Parathyroid adenoma (tissue), 2 donors: ENCODE measurements around the gene OR4D2.

ENCODE experiments used
- H2AFZ ChIP-seq: fragments of 300-600 bp; sonication (generic); one replicate; pipeline ENCODE4 v1.7.0; 2017; ENCODE audit warnings: antibody characterized with exemption, mild to moderate bottlenecking
- H3K27ac ChIP-seq: fragments of 300-600 bp; sonication (generic); one replicate; pipeline ENCODE4 v1.7.0; 2017
- H3K27me3 ChIP-seq: fragments of 300-600 bp; sonication (generic); one replicate; pipeline ENCODE4 v1.7.0; 2017; ENCODE audit warnings: low read length; ENCODE audit not compliant: control insufficient read depth, insufficient read depth
- H3K36me3 ChIP-seq: fragments of 300-600 bp; sonication (generic); one replicate; pipeline ENCODE4 v1.7.0; 2017; ENCODE audit warnings: low read length; ENCODE audit not compliant: control insufficient read depth, insufficient read depth
- H3K4me1 ChIP-seq: fragments of 300-600 bp; sonication (generic); one replicate; pipeline ENCODE4 v1.7.0; 2017; ENCODE audit warnings: control low read depth
- H3K4me2 ChIP-seq: fragments of 300-600 bp; sonication (generic); one replicate; pipeline ENCODE4 v1.7.0; 2017; ENCODE audit warnings: low read length
- H3K4me3 ChIP-seq: fragments of 300-600 bp; sonication (generic); one replicate; pipeline ENCODE4 v1.7.0; 2017; ENCODE audit warnings: low read depth, low read length
- H3K79me2 ChIP-seq: fragments of 300-600 bp; sonication (generic); one replicate; pipeline ENCODE4 v1.7.0; 2017; ENCODE audit warnings: control low read depth
- H3K9ac ChIP-seq: fragments of 300-600 bp; sonication (generic); one replicate; pipeline ENCODE4 v1.7.0; 2017; ENCODE audit warnings: mild to moderate bottlenecking
- H3K9me3 ChIP-seq: fragments of 300-600 bp; sonication (generic); one replicate; pipeline ENCODE4 v1.7.0; 2017; ENCODE audit warnings: low read length; ENCODE audit not compliant: control insufficient read depth
- CTCF ChIP-seq: fragments of 300-600 bp; sonication (generic); IDR thresholded peaks from one replicate; pipeline ENCODE4 v1.7.0; 2017; ENCODE audit warnings: antibody characterized with exemption, mild to moderate bottlenecking
- donor health status: primary hyperparathyroidism.

OR4D2 gene

GRCh38 chr17:58147930-58148434, 18.8 kb upstream of the OR4D2 start, which contains the start of gene OR4D1:
Gene OR4D1 (plus strand): TSS chr17:58148384. CDS start chr17:58155154, 6,770 bp downstream.
- Histone ChIP-seq H3K79me2 (no peaks in the 10 kb centered on the region), H3K4me3 (no peak within 1 kb of the TSS), H3K9me3 (peaks cover 10% of the 10 kb centered on the region), H3K4me2 (no peak within 1 kb of the TSS), H3K27ac (no peak within 1 kb of the TSS), H3K27me3 (no peaks in the 10 kb centered on the region), H3K4me1 (no peaks in the 10 kb centered on the region), H3K36me3 (no peaks in the 10 kb centered on the region), H2AFZ (no peak within 1 kb of the TSS), H3K9ac (no peak within 1 kb of the TSS)
- TF ChIP-seq CTCF: no peak

GRCh38 chr17:58148609-58149008, 18.2 kb upstream of the OR4D2 start:
- no peak overlapping the region for H3K27ac ChIP-seq
- no peaks in the 10 kb centered on the region for H3K27me3 ChIP-seq
- H3K9ac ChIP-seq: no peak overlapping the region
- H3K36me3 ChIP-seq: no peaks in the 10 kb centered on the region
- no peak overlapping the region for H2AFZ ChIP-seq
- H3K9me3 ChIP-seq: peaks cover 10% of the 10 kb centered on the region
- no peak overlapping the region for H3K4me3 ChIP-seq
- H3K79me2 ChIP-seq: no peaks in the 10 kb centered on the region
- no peaks in the 10 kb centered on the region for H3K4me1 ChIP-seq
- TF ChIP-seq CTCF: no peak
- H3K4me2 ChIP-seq: no peak overlapping the region

- no peak overlapping the region for H3K4me2 ChIP-seq
- H3K4me1 ChIP-seq: no peaks in the 10 kb centered on the region
- H3K9ac ChIP-seq: no peak overlapping the region
- H3K36me3 ChIP-seq: no peaks in the 10 kb centered on the region
- H2AFZ ChIP-seq: no peak overlapping the region
- no peak for TF ChIP-seq CTCF
- no peaks in the 10 kb centered on the region for H3K27me3 ChIP-seq
- no peaks in the 10 kb centered on the region for H3K79me2 ChIP-seq
- H3K27ac ChIP-seq: no peak overlapping the region
- no peak overlapping the region for H3K4me3 ChIP-seq
- H3K9me3 ChIP-seq: peaks cover 5% of the 10 kb centered on the region
Measured at GRCh38 chr17:58150394-58150793, 16.4 kb upstream of the OR4D2 start.

GRCh38 chr17:58153046-58153445, 13.7 kb upstream of the OR4D2 start:
- H3K9ac ChIP-seq: no peak overlapping the region
- peaks cover 3% of the 10 kb centered on the region for H3K4me1 ChIP-seq
- H3K9me3 ChIP-seq: no peaks in the 10 kb centered on the region
- TF ChIP-seq CTCF: no peak
- H3K27ac ChIP-seq: no peak overlapping the region
- no peaks in the 10 kb centered on the region for H3K79me2 ChIP-seq
- no peaks in the 10 kb centered on the region for H3K36me3 ChIP-seq
- H2AFZ ChIP-seq: no peak overlapping the region
- H3K4me2 ChIP-seq: no peak overlapping the region
- H3K27me3 ChIP-seq: no peaks in the 10 kb centered on the region
- H3K4me3 ChIP-seq: no peak overlapping the region

- H3K4me2 ChIP-seq: no peak overlapping the region
- H3K9me3 ChIP-seq: no peaks in the 10 kb centered on the region
- no peaks in the 10 kb centered on the region for H3K36me3 ChIP-seq
- no peak overlapping the region for H2AFZ ChIP-seq
- no peak for TF ChIP-seq CTCF
- no peak overlapping the region for H3K4me3 ChIP-seq
- H3K27me3 ChIP-seq: no peaks in the 10 kb centered on the region
- no peak overlapping the region for H3K9ac ChIP-seq
- H3K27ac ChIP-seq: no peak overlapping the region
- no peaks in the 10 kb centered on the region for H3K79me2 ChIP-seq
- peaks cover 3% of the 10 kb centered on the region for H3K4me1 ChIP-seq
Measured at GRCh38 chr17:58153671-58154070, 13.1 kb upstream of the OR4D2 start.
